Ishikawa (cell line): Measurements from ENCODE around the gene MED13L.

Source experiments
- CEBPB ChIP-seq: IDR thresholded peaks from 2 replicates; pipeline ENCODE4 v1.6.1; 2012
- CREB1 ChIP-seq: IDR thresholded peaks from 2 replicates; pipeline ENCODE4 v1.6.1; 2012; ENCODE audit warnings: low read depth
- EGR1 ChIP-seq: IDR thresholded peaks from 2 replicates; pipeline ENCODE4 v1.6.1; 2012
- EP300 ChIP-seq: IDR thresholded peaks from 2 replicates; pipeline ENCODE4 v1.6.1; 2012; ENCODE audit warnings: borderline replicate concordance
- FOXM1 ChIP-seq: IDR thresholded peaks from 2 replicates; pipeline ENCODE4 v1.6.1; 2012; ENCODE audit warnings: low read depth, borderline replicate concordance
- NFIC ChIP-seq: IDR thresholded peaks from 2 replicates; pipeline ENCODE4 v1.6.1; 2012
- RAD21 ChIP-seq: IDR thresholded peaks from 2 replicates; pipeline ENCODE4 v1.6.1; 2012; ENCODE audit warnings: low read depth
- TAF1 ChIP-seq: IDR thresholded peaks from 2 replicates; pipeline ENCODE4 v1.6.1; 2012; ENCODE audit warnings: low read depth, mild to moderate bottlenecking
- TCF12 ChIP-seq: IDR thresholded peaks from 2 replicates; pipeline ENCODE4 v1.6.1; 2012; ENCODE audit warnings: low read depth
- TEAD4 ChIP-seq: IDR thresholded peaks from 2 replicates; pipeline ENCODE4 v1.6.1; 2012
- YY1 ChIP-seq: IDR thresholded peaks from 2 replicates; pipeline ENCODE4 v1.6.1; 2012; ENCODE audit warnings: low read depth
- ZBTB7A ChIP-seq: IDR thresholded peaks from 2 replicates; pipeline ENCODE4 v1.6.1; 2012; ENCODE audit warnings: low read depth
- TF ChIP-seq, protein P1 (sequence below): IDR thresholded peaks from 2 replicates; pipeline ENCODE4 v1.6.1; 2012; ENCODE audit warnings: low read depth, mild to moderate bottlenecking
- TF ChIP-seq, protein P2 (sequence below): IDR thresholded peaks from 2 replicates; pipeline ENCODE4 v1.6.1; 2012
- TF ChIP-seq, protein P3 (sequence below): IDR thresholded peaks from 2 replicates; pipeline ENCODE4 v1.6.1; 2012

Gene MED13L

DNA sequence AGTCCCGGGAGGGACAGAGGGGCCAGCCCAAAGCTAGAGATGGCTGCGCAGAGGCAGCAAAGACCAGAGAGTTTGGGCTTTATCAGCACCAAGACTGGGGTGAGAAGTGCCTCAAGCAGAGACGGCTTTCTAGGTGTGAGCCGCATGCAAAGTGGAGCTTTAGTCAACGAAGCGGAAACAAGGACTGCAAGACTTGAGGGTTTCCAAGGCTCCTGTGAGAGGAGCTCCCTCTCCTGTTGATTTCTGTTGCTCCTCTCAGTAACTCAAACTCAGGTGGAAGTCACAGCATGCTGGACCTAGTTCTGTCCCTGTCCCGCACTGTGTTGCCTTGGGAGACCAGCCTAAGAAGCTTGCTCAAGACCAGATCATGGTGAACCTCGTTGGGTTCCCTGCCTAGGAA is 327.8 kb downstream of the MED13L start:
- TF ChIP-seq RAD21 (no peak), CEBPB (no peak), TCF12 (no peak), CREB1 (no peak), FOXM1 (no peak), EGR1 (no peak), NFIC (no peak)
- TF ChIP-seq, protein P1, sequence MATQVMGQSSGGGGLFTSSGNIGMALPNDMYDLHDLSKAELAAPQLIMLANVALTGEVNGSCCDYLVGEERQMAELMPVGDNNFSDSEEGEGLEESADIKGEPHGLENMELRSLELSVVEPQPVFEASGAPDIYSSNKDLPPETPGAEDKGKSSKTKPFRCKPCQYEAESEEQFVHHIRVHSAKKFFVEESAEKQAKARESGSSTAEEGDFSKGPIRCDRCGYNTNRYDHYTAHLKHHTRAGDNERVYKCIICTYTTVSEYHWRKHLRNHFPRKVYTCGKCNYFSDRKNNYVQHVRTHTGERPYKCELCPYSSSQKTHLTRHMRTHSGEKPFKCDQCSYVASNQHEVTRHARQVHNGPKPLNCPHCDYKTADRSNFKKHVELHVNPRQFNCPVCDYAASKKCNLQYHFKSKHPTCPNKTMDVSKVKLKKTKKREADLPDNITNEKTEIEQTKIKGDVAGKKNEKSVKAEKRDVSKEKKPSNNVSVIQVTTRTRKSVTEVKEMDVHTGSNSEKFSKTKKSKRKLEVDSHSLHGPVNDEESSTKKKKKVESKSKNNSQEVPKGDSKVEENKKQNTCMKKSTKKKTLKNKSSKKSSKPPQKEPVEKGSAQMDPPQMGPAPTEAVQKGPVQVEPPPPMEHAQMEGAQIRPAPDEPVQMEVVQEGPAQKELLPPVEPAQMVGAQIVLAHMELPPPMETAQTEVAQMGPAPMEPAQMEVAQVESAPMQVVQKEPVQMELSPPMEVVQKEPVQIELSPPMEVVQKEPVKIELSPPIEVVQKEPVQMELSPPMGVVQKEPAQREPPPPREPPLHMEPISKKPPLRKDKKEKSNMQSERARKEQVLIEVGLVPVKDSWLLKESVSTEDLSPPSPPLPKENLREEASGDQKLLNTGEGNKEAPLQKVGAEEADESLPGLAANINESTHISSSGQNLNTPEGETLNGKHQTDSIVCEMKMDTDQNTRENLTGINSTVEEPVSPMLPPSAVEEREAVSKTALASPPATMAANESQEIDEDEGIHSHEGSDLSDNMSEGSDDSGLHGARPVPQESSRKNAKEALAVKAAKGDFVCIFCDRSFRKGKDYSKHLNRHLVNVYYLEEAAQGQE: no peak
- TF ChIP-seq, protein P2, sequence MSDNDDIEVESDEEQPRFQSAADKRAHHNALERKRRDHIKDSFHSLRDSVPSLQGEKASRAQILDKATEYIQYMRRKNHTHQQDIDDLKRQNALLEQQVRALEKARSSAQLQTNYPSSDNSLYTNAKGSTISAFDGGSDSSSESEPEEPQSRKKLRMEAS: no peak

DNA sequence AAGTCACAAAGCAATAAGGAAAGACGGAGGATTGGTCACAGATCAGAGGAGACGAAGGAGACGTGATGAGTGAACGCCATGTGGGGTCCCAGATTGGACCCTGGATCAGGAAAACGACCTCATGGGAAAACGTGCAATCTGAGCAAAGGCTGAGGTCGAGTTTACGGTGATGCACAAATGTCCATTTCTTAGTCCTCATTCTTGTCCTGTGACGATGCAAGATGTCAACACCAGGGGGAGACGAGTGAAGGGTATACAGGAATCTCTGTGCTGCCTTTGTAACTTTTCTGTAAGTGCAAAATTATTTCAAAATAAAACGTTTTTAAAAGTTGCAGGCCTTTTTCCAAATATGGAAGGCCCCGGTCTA is 329.8 kb downstream of the MED13L start:
- no peak for TF ChIP-seq YY1
- TF ChIP-seq EGR1: no peak
- no peak for TF ChIP-seq ZBTB7A
- no peak for TF ChIP-seq EP300
- TF ChIP-seq, protein P3, sequence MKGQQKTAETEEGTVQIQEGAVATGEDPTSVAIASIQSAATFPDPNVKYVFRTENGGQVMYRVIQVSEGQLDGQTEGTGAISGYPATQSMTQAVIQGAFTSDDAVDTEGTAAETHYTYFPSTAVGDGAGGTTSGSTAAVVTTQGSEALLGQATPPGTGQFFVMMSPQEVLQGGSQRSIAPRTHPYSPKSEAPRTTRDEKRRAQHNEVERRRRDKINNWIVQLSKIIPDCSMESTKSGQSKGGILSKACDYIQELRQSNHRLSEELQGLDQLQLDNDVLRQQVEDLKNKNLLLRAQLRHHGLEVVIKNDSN: no peak

DNA sequence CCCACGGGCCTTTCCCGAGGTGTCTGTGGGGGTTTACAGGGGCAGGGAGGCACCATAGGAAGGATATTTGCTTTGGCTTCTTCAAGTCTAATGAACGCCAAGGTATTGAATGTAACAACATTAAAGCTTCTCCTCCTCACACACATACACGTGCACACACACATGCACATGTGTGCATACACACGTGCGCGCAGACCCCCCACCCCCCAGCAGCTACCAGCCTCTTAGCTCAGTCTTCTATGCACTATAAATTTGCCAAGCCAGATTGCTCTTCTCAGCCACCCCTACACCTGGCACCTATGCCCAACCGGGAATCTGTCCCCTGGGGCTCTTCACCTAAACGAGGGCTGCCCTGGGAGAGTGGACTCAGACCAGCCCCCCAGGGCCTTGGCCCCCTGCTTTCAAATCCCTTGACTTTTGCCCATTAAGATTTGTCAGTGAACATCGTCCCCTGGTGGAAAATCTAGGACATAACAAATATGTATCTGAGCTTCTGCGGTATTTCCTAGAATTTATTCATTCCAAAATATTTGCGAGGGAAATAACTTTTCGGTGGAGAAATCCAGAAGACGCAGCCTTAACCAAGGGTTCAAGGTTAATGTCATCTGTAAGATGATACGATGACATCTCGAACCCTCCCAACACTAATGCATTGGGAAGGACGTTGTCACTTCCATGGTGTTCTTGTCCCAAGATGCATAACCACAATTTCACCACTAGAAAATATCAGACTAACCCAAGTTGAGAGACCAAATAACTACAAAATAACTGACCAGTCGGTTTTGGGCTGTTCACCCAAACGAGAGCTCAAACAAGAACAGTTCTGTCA is 330.4 kb downstream of the MED13L start:
- TF ChIP-seq RAD21: peak; percentile 52
- no peak for TF ChIP-seq NFIC

DNA sequence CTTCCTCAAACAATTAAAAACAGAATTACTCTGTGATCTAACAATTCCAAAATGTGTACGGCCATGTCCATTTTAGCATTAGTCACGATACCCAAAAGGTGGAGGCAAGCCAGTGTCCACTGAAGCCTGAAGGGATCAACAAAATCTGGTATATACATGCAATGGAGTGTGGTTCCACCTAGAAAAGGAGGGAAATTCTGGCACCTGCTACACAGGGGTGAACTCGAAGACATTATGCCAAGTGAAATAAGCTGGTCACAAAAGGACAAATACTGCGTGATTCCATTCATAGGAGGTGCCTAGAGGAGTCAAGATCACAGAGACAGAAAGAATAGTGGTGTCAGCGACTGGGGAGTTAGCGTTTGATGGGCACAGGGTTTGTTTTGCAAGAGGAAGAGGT is 331.4 kb downstream of the MED13L start:
- TF ChIP-seq, protein P2: peak; percentile 83
- TF ChIP-seq CREB1: no peak

DNA sequence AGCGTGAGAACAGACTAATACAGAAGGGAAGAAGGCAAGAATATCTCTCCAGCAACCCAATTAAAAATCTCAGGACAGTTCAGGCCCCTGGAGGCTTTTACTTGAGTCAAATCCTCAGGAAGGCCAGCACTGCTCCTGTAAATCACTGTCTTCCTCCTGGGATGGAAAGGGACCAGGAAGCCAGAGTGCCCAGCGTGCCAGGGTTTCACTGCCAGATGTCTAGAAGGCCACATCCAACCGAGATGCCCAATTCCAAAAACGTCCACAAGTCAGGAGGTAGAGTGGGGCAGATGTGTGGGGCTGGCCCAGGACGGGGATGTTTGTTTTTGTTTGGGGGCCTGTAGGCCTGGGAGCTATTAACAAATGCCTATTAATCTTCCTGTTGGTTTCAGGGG is 332.0 kb downstream of the MED13L start:
- TF ChIP-seq FOXM1 (no peak), TAF1 (no peak), TCF12 (no peak), CREB1 (no peak), YY1 (no peak), CEBPB (no peak), RAD21 (no peak)
- TF ChIP-seq, protein P2: no peak
- TF ChIP-seq, protein P3: no peak

DNA sequence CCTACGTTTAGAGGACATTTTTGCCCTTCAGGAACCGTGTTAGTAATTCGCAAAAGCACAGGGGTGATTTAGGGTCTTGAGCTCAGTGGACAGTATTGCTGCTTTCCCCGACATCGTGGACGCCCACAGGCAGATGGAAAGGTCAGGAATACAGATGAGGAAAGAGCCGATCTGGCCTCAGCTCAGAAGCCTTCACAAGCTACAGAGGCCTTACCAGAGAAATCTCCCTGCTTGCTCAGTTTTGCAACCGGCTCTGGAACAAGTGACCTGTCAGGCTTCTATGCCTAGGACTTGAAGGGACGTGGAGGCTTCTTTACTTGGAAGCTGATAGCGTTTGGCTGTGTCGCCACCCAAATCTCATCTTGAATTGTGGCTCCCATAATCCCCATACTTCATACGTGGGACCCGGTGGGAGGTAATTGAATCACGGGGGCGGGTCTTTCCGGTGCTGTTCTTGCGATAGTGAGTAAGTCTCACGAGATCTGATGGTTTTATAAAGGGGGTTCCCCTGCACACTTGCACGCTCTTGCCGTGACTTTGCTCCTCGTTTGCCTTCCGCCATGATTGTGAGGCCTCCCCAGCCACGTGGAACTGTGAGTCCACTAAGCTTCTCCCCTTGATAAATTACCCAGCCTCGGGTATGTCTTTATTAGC is 332.5 kb downstream of the MED13L start:
- TF ChIP-seq CEBPB: no peak
- TF ChIP-seq YY1: no peak
- TF ChIP-seq, protein P2: no peak
- no peak for TF ChIP-seq FOXM1
- no peak for TF ChIP-seq ZBTB7A
- TF ChIP-seq TCF12: no peak
- TF ChIP-seq EP300: no peak
- no peak for TF ChIP-seq RAD21
- TF ChIP-seq CREB1: no peak
- no peak for TF ChIP-seq EGR1
- TF ChIP-seq TEAD4: no peak
- TF ChIP-seq, protein P1: no peak
- TF ChIP-seq, protein P3: no peak
- TF ChIP-seq NFIC: no peak
- no peak for TF ChIP-seq TAF1
